ENCODE measurements around the gene PROCR. TPM values are rescaled to one million over a fixed set of nuclear protein-coding genes. Genes with fewer than 3 reads are reported as not detected.

Gene PROCR
- polyA plus RNA-seq, 3 donors = 0.43 to 1.1 (median 0.90) TPM

DNA sequence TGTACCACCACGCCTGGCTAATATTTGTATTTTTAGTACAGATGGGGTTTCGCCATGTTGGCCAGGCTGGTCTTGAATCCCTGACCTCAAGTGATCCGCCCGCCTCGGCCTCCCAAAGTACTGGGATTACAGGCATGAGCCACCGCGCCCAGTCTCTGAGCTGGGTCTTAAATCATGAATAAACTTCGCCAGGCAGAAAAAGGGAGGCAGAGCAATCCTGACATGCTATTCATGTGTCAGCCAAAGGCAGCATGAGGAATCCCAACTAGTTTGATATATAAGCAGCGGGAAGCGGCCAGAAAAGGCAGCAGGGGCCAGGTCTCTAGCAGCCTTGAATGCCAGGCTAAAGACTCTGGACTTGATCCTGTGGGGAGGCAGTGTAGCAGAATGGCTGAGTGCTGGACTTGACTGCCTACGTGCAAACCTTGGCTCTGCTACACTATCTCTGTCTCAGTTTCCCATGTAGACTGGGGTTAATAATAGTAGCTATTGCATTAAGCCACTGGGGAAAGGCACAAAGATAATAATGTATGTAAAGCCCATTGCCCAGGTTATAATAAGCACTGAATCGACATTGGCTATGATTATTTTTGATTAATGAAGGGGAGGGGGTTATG, 1.8 kb downstream of the PROCR start:
- Histone ChIP-seq H3K79me2 (ENCODE audit: insufficient read depth, low read length) (no peaks in the 10 kb centered on the region), H2AFZ (ENCODE audit: insufficient read depth, low read depth, low read length, poor library complexity, severe bottlenecking) (no peak overlapping the region), H3K4me3 (replicated peaks in 1 of 3; ENCODE audit: low read depth in 2 of 3, low read length in 3 of 3) (no peak overlapping the region), H4K20me1 (ENCODE audit: insufficient read depth, low read length) (no peaks in the 10 kb centered on the region), H3K4me1 (ENCODE audit: control insufficient read depth in 1 of 2, insufficient read depth in 2 of 2, low read length in 2 of 2) (peaks cover 11 to 13% of the 10 kb centered on the region in 2 donors), H3K9ac (ENCODE audit: insufficient read depth, low read length, poor library complexity, severe bottlenecking) (no peak overlapping the region), H3K27ac (ENCODE audit: low read depth in 1 of 2, low read length in 2 of 2) (no peak overlapping the region), H3K36me3 (replicated peaks in 1 of 2; ENCODE audit: control insufficient read depth in 1 of 2, insufficient read depth in 2 of 2, low read length in 2 of 2) (no peaks in the 10 kb centered on the region), H3K27me3 (ENCODE audit: control insufficient read depth in 2 of 2, insufficient read depth in 2 of 2, low read length in 2 of 2) (no peaks in the 10 kb centered on the region), H3K4me2 (replicated peaks; ENCODE audit: extremely low read depth, low read length, poor library complexity, severe bottlenecking) (no peak overlapping the region), H3K9me3 (replicated peaks in 1 of 2; ENCODE audit: control insufficient read depth in 1 of 2, insufficient read depth in 1 of 2, low read length in 2 of 2) (peaks cover 0 to 4% of the 10 kb centered on the region in 2 donors)
- Mint-ChIP-seq H3K4me1 (peaks cover 13% of the 10 kb centered on the region), H3K36me3 (peaks cover 0 to 8% of the 10 kb centered on the region in 2 donors), H3K9me3 (peaks cover 0 to 8% (median 2%) of the 10 kb centered on the region in 7 donors), H3K27me3 (ENCODE audit: low read depth in 3 of 3) (peaks cover 0 to 15% (median 4%) of the 10 kb centered on the region in 3 donors), H3K27ac (no peak overlapping the region), H3K4me3 (no peak overlapping the region)
- no peak for DNase-seq
- no peak for TF ChIP-seq CTCF (IDR thresholded peaks at IDR 0.05)
- intact Hi-C loops (cut with micrococcal nuclease) = no loop called here
- WGBS (ENCODE audit: insufficient coverage) = 96% methylated on average over 11 of the region's 12 CpGs

- Histone ChIP-seq H3K27ac (ENCODE audit: low read depth in 1 of 2, low read length in 2 of 2) (no peak overlapping the region), H3K36me3 (replicated peaks in 1 of 2; ENCODE audit: control insufficient read depth in 1 of 2, insufficient read depth in 2 of 2, low read length in 2 of 2) (no peaks in the 10 kb centered on the region), H3K4me2 (replicated peaks; ENCODE audit: extremely low read depth, low read length, poor library complexity, severe bottlenecking) (no peak overlapping the region), H3K4me1 (ENCODE audit: control insufficient read depth in 1 of 2, insufficient read depth in 2 of 2, low read length in 2 of 2) (peaks cover 11 to 13% of the 10 kb centered on the region in 2 donors), H3K9ac (ENCODE audit: insufficient read depth, low read length, poor library complexity, severe bottlenecking) (no peak overlapping the region), H3K4me3 (replicated peaks in 1 of 3; ENCODE audit: low read depth in 2 of 3, low read length in 3 of 3) (no peak overlapping the region), H3K79me2 (ENCODE audit: insufficient read depth, low read length) (no peaks in the 10 kb centered on the region), H4K20me1 (ENCODE audit: insufficient read depth, low read length) (no peaks in the 10 kb centered on the region), H3K27me3 (ENCODE audit: control insufficient read depth in 2 of 2, insufficient read depth in 2 of 2, low read length in 2 of 2) (no peaks in the 10 kb centered on the region), H3K9me3 (replicated peaks in 1 of 2; ENCODE audit: control insufficient read depth in 1 of 2, insufficient read depth in 1 of 2, low read length in 2 of 2) (peaks cover 0 to 4% of the 10 kb centered on the region in 2 donors), H2AFZ (ENCODE audit: insufficient read depth, low read depth, low read length, poor library complexity, severe bottlenecking) (no peak overlapping the region)
- peaks cover 0 to 12% (median 4%) of the 10 kb centered on the region in 3 donors for H3K27me3 Mint-ChIP-seq (ENCODE audit: low read depth in 3 of 3)
- peaks cover 0 to 8% (median 2%) of the 10 kb centered on the region in 7 donors for H3K9me3 Mint-ChIP-seq
- no peak for TF ChIP-seq CTCF (IDR thresholded peaks at IDR 0.05)
- H3K36me3 Mint-ChIP-seq = peaks cover 0 to 8% of the 10 kb centered on the region in 2 donors
- WGBS (ENCODE audit: insufficient coverage) = 97% methylated on average over 29 of the region's 49 CpGs
- intact Hi-C loops (cut with micrococcal nuclease) = no loop called here
- peaks cover 13% of the 10 kb centered on the region for H3K4me1 Mint-ChIP-seq
- H3K4me3 Mint-ChIP-seq = no peak overlapping the region
- no peak for DNase-seq
- no peak overlapping the region for H3K27ac Mint-ChIP-seq
Measured at GRCh38 chr20:35174458-35175216, 2.8 kb downstream of the PROCR start.

Data from CD14-positive monocyte (primary cell).